AML-193 (cell line): ENCODE results near the gene PACSIN1.

ENCODE experiments used
- DNase-seq, 2 experiments: peaks; one replicate each; lab custom pipeline; 2025; lab: John Stamatoyannopoulos, UW

Gene PACSIN1

GRCh38 chr6:34527751-34528670, 62.1 kb downstream of the PACSIN1 start:
- DNase-seq: no peak

GRCh38 chr6:34528996-34529664, 63.3 kb downstream of the PACSIN1 start:
- DNase-seq: no peak

- no peak for DNase-seq
These were observed 63.9 kb downstream of the PACSIN1 start for GRCh38 chr6:34529665-34530327.

GRCh38 chr6:34530753-34531365, 65.0 kb downstream of the PACSIN1 start:
- no peak for DNase-seq

GRCh38 chr6:34531580-34532201, 65.8 kb downstream of the PACSIN1 start:
- DNase-seq: no peak

GRCh38 chr6:34532230-34532629, 66.4 kb downstream of the PACSIN1 start:
- no peak for DNase-seq

GRCh38 chr6:34534146-34534545, 68.3 kb downstream of the PACSIN1 start:
- DNase-seq: no peak

- DNase-seq: no peak
These were observed 68.8 kb downstream of the PACSIN1 start for GRCh38 chr6:34534656-34535055.

GRCh38 chr6:34535199-34535598, 69.3 kb downstream of the PACSIN1 start:
- no peak for DNase-seq

GRCh38 chr6:34535646-34536045, 69.8 kb downstream of the PACSIN1 start:
- no peak for DNase-seq

- no peak for DNase-seq
These were observed 70.5 kb downstream of the PACSIN1 start for GRCh38 chr6:34536251-34536958.

GRCh38 chr6:34536959-34537848, 71.3 kb downstream of the PACSIN1 start:
- DNase-seq: no peak

- DNase-seq: no peak
These were observed 72.2 kb downstream of the PACSIN1 start for GRCh38 chr6:34537922-34538550.

GRCh38 chr6:34538581-34538980, 72.7 kb downstream of the PACSIN1 start:
- DNase-seq: no peak

GRCh38 chr6:34539181-34539580, 73.3 kb downstream of the PACSIN1 start:
- DNase-seq: no peak

GRCh38 chr6:34540222-34540621, 74.3 kb downstream of the PACSIN1 start:
- DNase-seq: no peak

GRCh38 chr6:34540841-34541240, 75.0 kb downstream of the PACSIN1 start:
- DNase-seq: no peak

GRCh38 chr6:34543421-34543820, 77.5 kb downstream of the PACSIN1 start:
- no peak for DNase-seq

- no peak for DNase-seq
These were observed 78.3 kb downstream of the PACSIN1 start for GRCh38 chr6:34544052-34544604.
